ENCODE measurements around the gene FABP6. TPM values are rescaled to one million over a fixed set of nuclear protein-coding genes. Genes with fewer than 3 reads are reported as not detected.
A peak's percentile ranks its signal among the peaks of the same experiment; 100 is the strongest.

FABP6 gene
- total RNA-seq, 1 experiment from 2014 or later = 0.31 TPM

GRCh38 chr5:160181965-160182622, 47.2 kb upstream of the FABP6 start:
- ATAC-seq = no peak
- CTCF ChIA-PET = no interaction called here
- Histone ChIP-seq H3K36me3 (ENCODE audit: control insufficient read depth, insufficient read depth, low read length) (no peaks in the 10 kb centered on the region), H3K4me3 (ENCODE audit: low read depth in 2 of 2, low read length in 2 of 2) (no peak overlapping the region), H3K4me1 (ENCODE audit: control insufficient read depth, insufficient read depth, low read length) (no peaks in the 10 kb centered on the region), H3K27ac (ENCODE audit: low read length) (no peak overlapping the region), H3K9me3 (ENCODE audit: control insufficient read depth, insufficient read depth, low read depth, low read length) (no peaks in the 10 kb centered on the region), H3K27me3 (ENCODE audit: control insufficient read depth, insufficient read depth, low read length) (no peaks in the 10 kb centered on the region)
- no peak for DNase-seq (ENCODE audit: low read depth, low spot score)
- in situ Hi-C loops (cut with HindIII; ENCODE audit: low pct_unique_long_range_greater_than_20kb, low sequenced_read_pairs) = loop anchor here (10.0 kb wide), 1 partner anchor 173 kb away; no protein-coding TSS in a partner anchor
- BruUV-seq (replicated peaks) = no TSS peak
- POLR2A ChIA-PET = no interaction called here
- TF ChIP-seq CTCF (IDR thresholded peaks at IDR 0.05) (no peak), SIN3A (IDR thresholded peaks at IDR 0.05; ENCODE audit: borderline replicate concordance, insufficient read depth, low read depth, low read length) (no peak), POLR2AphosphoS5 (IDR thresholded peaks at IDR 0.05; ENCODE audit: low read depth, low read length) (no peak), TCF7L2 (IDR thresholded peaks at IDR 0.05; ENCODE audit: low read depth, low read length) (no peak)
- TF ChIP-seq, protein P1, sequence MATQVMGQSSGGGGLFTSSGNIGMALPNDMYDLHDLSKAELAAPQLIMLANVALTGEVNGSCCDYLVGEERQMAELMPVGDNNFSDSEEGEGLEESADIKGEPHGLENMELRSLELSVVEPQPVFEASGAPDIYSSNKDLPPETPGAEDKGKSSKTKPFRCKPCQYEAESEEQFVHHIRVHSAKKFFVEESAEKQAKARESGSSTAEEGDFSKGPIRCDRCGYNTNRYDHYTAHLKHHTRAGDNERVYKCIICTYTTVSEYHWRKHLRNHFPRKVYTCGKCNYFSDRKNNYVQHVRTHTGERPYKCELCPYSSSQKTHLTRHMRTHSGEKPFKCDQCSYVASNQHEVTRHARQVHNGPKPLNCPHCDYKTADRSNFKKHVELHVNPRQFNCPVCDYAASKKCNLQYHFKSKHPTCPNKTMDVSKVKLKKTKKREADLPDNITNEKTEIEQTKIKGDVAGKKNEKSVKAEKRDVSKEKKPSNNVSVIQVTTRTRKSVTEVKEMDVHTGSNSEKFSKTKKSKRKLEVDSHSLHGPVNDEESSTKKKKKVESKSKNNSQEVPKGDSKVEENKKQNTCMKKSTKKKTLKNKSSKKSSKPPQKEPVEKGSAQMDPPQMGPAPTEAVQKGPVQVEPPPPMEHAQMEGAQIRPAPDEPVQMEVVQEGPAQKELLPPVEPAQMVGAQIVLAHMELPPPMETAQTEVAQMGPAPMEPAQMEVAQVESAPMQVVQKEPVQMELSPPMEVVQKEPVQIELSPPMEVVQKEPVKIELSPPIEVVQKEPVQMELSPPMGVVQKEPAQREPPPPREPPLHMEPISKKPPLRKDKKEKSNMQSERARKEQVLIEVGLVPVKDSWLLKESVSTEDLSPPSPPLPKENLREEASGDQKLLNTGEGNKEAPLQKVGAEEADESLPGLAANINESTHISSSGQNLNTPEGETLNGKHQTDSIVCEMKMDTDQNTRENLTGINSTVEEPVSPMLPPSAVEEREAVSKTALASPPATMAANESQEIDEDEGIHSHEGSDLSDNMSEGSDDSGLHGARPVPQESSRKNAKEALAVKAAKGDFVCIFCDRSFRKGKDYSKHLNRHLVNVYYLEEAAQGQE (IDR thresholded peaks at IDR 0.05; ENCODE audit: insufficient read depth in 1 of 2, low read depth in 2 of 2, low read length in 1 of 2) = no peak
- intact Hi-C loops (cut with micrococcal nuclease; ENCODE audit: unreplicated experiment) = no loop called here

GRCh38 chr5:160183075-160183474, 46.2 kb upstream of the FABP6 start:
- Histone ChIP-seq H3K27ac (ENCODE audit: low read length) (no peak overlapping the region), H3K4me3 (ENCODE audit: low read depth in 2 of 2, low read length in 2 of 2) (no peak overlapping the region), H3K4me1 (ENCODE audit: control insufficient read depth, insufficient read depth, low read length) (no peaks in the 10 kb centered on the region), H3K36me3 (ENCODE audit: control insufficient read depth, insufficient read depth, low read length) (no peaks in the 10 kb centered on the region), H3K9me3 (ENCODE audit: control insufficient read depth, insufficient read depth, low read depth, low read length) (no peaks in the 10 kb centered on the region), H3K27me3 (ENCODE audit: control insufficient read depth, insufficient read depth, low read length) (no peaks in the 10 kb centered on the region)
- BruUV-seq (replicated peaks) = no TSS peak
- CTCF ChIA-PET = interaction anchor here (0.5 kb wide), 1 partner anchor 103 kb away, joined by 3 read pairs; no protein-coding TSS in a partner anchor
- TF ChIP-seq SIN3A (IDR thresholded peaks at IDR 0.05; ENCODE audit: borderline replicate concordance, insufficient read depth, low read depth, low read length) (no peak), CTCF (IDR thresholded peaks at IDR 0.05) (no peak), POLR2AphosphoS5 (IDR thresholded peaks at IDR 0.05; ENCODE audit: low read depth, low read length) (no peak), TCF7L2 (IDR thresholded peaks at IDR 0.05; ENCODE audit: low read depth, low read length) (no peak)
- TF ChIP-seq, protein P1 (IDR thresholded peaks at IDR 0.05; ENCODE audit: insufficient read depth in 1 of 2, low read depth in 2 of 2, low read length in 1 of 2) = no peak
- DNase-seq (ENCODE audit: low read depth, low spot score) (no peak), ATAC-seq (peak; percentile 50; the same call in 1 of the 2 replicates)
- POLR2A ChIA-PET = no interaction called here
- intact Hi-C loops (cut with micrococcal nuclease; ENCODE audit: unreplicated experiment) (no loop called here), in situ Hi-C loops (cut with HindIII; ENCODE audit: low pct_unique_long_range_greater_than_20kb, low sequenced_read_pairs) (loop anchor here (10.0 kb wide), 1 partner anchor 172 kb away; no protein-coding TSS in a partner anchor)
